ENCODE results near the gene FOXRED1. TPM values are rescaled to one million over a fixed set of nuclear protein-coding genes. Genes with fewer than 3 reads are reported as not detected.
"Not testable (repeated sequence)": the region's sequence is repeated elsewhere in the genome, so short reads cannot be mapped to it uniquely, and the experiment has no call there.

The FOXRED1 gene
- total RNA-seq, 1 donor from 2014 or later, result 34.4 TPM

GRCh38 chr11:126246636-126247035 is 22.3 kb upstream of the FOXRED1 start:
- Mint-ChIP-seq H3K27ac (ENCODE audit: unreplicated experiment) (no peak overlapping the region), H3K4me1 (ENCODE audit: unreplicated experiment) (peaks cover 5% of the 10 kb centered on the region), H3K4me3 (ENCODE audit: unreplicated experiment) (no peak overlapping the region), H3K36me3 (ENCODE audit: unreplicated experiment) (peaks cover 19% of the 10 kb centered on the region), H3K27me3 (ENCODE audit: unreplicated experiment) (no peaks in the 10 kb centered on the region), H3K9me3 (ENCODE audit: unreplicated experiment) (no peaks in the 10 kb centered on the region)
- DNase-seq (ENCODE audit: extremely low spot score, unreplicated experiment), result no peak
- TF ChIP-seq, protein P1, sequence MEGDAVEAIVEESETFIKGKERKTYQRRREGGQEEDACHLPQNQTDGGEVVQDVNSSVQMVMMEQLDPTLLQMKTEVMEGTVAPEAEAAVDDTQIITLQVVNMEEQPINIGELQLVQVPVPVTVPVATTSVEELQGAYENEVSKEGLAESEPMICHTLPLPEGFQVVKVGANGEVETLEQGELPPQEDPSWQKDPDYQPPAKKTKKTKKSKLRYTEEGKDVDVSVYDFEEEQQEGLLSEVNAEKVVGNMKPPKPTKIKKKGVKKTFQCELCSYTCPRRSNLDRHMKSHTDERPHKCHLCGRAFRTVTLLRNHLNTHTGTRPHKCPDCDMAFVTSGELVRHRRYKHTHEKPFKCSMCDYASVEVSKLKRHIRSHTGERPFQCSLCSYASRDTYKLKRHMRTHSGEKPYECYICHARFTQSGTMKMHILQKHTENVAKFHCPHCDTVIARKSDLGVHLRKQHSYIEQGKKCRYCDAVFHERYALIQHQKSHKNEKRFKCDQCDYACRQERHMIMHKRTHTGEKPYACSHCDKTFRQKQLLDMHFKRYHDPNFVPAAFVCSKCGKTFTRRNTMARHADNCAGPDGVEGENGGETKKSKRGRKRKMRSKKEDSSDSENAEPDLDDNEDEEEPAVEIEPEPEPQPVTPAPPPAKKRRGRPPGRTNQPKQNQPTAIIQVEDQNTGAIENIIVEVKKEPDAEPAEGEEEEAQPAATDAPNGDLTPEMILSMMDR (IDR thresholded peaks at IDR 0.05), result no peak

- no peak for DNase-seq (ENCODE audit: extremely low spot score, unreplicated experiment)
- Mint-ChIP-seq H3K27me3 (ENCODE audit: unreplicated experiment) (no peaks in the 10 kb centered on the region), H3K9me3 (ENCODE audit: unreplicated experiment) (no peaks in the 10 kb centered on the region), H3K4me1 (ENCODE audit: unreplicated experiment) (no peaks in the 10 kb centered on the region), H3K27ac (ENCODE audit: unreplicated experiment) (no peak overlapping the region), H3K36me3 (ENCODE audit: unreplicated experiment) (peaks cover 28% of the 10 kb centered on the region), H3K4me3 (ENCODE audit: unreplicated experiment) (no peak overlapping the region)
- TF ChIP-seq, protein P1 (IDR thresholded peaks at IDR 0.05), result no peak
Observed at GRCh38 chr11:126253265-126253664, 15.7 kb upstream of the FOXRED1 start.

GRCh38 chr11:126254819-126255218 is 14.1 kb upstream of the FOXRED1 start:
- Mint-ChIP-seq H3K27me3 (ENCODE audit: unreplicated experiment) (no peaks in the 10 kb centered on the region), H3K36me3 (ENCODE audit: unreplicated experiment) (peaks cover 28% of the 10 kb centered on the region), H3K9me3 (ENCODE audit: unreplicated experiment) (no peaks in the 10 kb centered on the region), H3K4me3 (ENCODE audit: unreplicated experiment) (no peak overlapping the region), H3K4me1 (ENCODE audit: unreplicated experiment) (no peaks in the 10 kb centered on the region), H3K27ac (ENCODE audit: unreplicated experiment) (no peak overlapping the region)
- no peak for DNase-seq (ENCODE audit: extremely low spot score, unreplicated experiment)
- TF ChIP-seq, protein P1 (IDR thresholded peaks at IDR 0.05), result no peak

DNA sequence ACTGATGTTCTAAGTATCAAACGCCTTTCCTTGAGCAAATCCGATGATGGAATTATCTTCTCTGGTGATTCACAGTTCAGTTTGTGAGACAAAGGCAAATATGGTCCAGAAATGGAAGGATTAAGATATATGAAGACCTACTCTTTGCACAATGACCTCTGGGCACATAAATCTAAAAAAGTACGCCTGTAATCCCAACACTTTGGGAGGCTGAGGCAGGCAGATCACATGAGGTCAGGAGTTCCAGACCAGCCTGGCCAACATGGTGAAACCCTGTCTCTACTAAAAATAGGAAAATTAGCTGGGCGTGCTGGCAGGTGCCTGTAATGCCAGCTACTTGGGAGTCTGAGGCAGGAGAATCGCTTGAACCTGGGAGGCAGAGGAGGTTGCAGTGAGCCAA is 13.4 kb upstream of the FOXRED1 start:
- not testable (repeated sequence) for H3K27me3 Mint-ChIP-seq (ENCODE audit: unreplicated experiment); H3K9me3 Mint-ChIP-seq (ENCODE audit: unreplicated experiment); H3K4me3 Mint-ChIP-seq (ENCODE audit: unreplicated experiment); H3K27ac Mint-ChIP-seq (ENCODE audit: unreplicated experiment); H3K4me1 Mint-ChIP-seq (ENCODE audit: unreplicated experiment); DNase-seq (ENCODE audit: extremely low spot score, unreplicated experiment)
- H3K36me3 Mint-ChIP-seq (ENCODE audit: unreplicated experiment), result peaks cover 28% of the 10 kb centered on the region

GRCh38 chr11:126256216-126256615 is 12.7 kb upstream of the FOXRED1 start:
- DNase-seq (ENCODE audit: extremely low spot score, unreplicated experiment), result no peak
- Mint-ChIP-seq H3K36me3 (ENCODE audit: unreplicated experiment) (peaks cover 27% of the 10 kb centered on the region), H3K4me3 (ENCODE audit: unreplicated experiment) (no peak overlapping the region), H3K27ac (ENCODE audit: unreplicated experiment) (no peak overlapping the region), H3K4me1 (ENCODE audit: unreplicated experiment) (no peaks in the 10 kb centered on the region), H3K9me3 (ENCODE audit: unreplicated experiment) (no peaks in the 10 kb centered on the region), H3K27me3 (ENCODE audit: unreplicated experiment) (no peaks in the 10 kb centered on the region)
- TF ChIP-seq, protein P1 (IDR thresholded peaks at IDR 0.05), result no peak

- Mint-ChIP-seq H3K36me3 (ENCODE audit: unreplicated experiment) (peaks cover 26% of the 10 kb centered on the region), H3K9me3 (ENCODE audit: unreplicated experiment) (no peaks in the 10 kb centered on the region), H3K27me3 (ENCODE audit: unreplicated experiment) (no peaks in the 10 kb centered on the region), H3K4me1 (ENCODE audit: unreplicated experiment) (no peaks in the 10 kb centered on the region), H3K27ac (ENCODE audit: unreplicated experiment) (no peak overlapping the region), H3K4me3 (ENCODE audit: unreplicated experiment) (no peak overlapping the region)
- no peak for DNase-seq (ENCODE audit: extremely low spot score, unreplicated experiment)
- TF ChIP-seq, protein P1 (IDR thresholded peaks at IDR 0.05), result no peak
Observed at GRCh38 chr11:126257144-126257543, 11.8 kb upstream of the FOXRED1 start.

All from osteocyte (in vitro differentiated cells).